NCI-H1417 treated with DMSO at 0.1 percent for 48 hours (cell line): Measurements from ENCODE around the gene CYGB.

Experiments used
- DNase-seq: peaks from one replicate; lab custom pipeline; 2025; lab: John Stamatoyannopoulos, UW

The CYGB gene

DNA sequence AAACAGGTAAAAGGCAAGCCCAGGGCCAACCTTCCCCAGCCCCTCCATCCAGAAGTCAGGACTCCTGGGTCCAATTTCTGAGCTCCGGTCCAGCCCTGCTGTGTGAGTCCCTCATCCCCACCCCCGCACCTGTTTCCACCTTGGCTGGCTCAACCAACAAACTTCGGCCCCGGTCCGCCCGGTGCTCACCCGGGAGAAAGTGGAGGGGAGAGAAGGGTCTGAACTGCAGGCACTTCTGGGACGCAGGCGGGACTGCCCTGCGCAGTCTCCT lies 36.8 kb downstream of the CYGB start:
- no peak for DNase-seq

DNA sequence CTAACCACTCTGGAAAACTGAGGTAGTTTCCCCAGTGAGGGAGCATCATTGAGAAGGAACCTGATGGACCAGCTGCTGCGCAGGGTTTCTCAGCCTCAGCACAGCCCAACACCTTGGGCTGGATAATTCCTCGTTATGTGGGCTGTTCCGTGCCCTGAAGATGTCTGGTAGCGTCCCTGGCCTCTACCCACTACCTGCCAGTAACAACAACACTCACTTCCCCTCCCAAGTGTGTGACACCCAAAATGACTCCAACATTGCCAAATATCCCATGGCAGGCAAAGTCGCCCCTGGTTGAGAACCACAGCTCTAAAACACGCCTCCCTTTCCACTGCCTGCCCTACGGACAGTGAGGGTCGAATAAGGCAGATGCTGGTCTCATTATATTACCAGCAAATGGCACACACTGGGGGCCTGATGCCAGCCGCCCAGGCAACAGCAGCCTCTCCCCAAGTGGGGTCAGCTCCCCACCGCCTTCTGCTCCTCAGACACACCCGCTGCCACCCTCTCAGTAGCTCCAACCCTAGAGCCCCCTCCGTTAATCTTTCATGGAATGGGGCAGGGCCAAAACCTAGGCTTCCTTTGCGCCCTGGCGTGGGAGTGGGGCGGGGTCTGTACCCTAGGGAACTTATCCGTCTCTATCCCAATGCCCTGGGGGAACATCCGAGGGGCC lies 37.3 kb downstream of the CYGB start:
- DNase-seq = no peak

DNA sequence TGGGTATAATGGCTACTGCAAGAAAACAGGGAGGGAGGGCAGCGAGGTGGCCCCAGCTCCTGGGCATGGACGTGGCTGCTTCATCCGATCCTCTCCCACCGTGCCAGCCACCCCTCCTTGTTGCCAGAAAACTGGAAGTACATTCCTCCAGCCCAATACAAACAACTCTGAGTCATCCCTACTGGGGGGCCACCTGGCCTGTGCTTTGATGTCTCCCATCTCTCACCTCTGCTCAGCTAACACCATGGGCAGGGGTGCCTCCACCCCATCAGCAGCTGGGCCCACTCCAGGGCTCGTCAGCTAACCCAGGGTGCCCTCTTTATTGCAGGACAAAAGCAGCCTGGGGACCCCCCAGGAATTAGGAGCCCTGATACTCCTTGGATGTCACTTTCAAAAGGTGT lies 38.2 kb downstream of the CYGB start:
- DNase-seq = no peak

DNA sequence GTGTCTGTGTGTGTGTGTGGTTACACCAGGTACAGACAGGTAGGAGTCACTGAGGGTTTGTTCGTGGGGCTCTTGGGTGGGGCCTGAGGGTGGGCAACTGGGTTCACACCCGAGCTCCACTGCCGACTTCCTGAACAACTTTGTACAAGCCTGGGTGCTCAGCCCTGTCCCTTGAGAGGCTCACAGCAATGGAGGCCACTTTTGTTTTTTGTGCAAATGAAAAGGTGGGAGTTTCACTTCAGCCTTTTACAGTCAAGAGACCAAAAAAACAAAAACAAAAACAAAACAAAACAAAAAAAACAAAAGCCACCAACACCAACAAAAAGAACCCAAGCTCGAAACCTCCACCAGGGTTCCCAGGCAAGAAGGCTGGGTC lies 38.6 kb downstream of the CYGB start:
- no peak for DNase-seq

DNA sequence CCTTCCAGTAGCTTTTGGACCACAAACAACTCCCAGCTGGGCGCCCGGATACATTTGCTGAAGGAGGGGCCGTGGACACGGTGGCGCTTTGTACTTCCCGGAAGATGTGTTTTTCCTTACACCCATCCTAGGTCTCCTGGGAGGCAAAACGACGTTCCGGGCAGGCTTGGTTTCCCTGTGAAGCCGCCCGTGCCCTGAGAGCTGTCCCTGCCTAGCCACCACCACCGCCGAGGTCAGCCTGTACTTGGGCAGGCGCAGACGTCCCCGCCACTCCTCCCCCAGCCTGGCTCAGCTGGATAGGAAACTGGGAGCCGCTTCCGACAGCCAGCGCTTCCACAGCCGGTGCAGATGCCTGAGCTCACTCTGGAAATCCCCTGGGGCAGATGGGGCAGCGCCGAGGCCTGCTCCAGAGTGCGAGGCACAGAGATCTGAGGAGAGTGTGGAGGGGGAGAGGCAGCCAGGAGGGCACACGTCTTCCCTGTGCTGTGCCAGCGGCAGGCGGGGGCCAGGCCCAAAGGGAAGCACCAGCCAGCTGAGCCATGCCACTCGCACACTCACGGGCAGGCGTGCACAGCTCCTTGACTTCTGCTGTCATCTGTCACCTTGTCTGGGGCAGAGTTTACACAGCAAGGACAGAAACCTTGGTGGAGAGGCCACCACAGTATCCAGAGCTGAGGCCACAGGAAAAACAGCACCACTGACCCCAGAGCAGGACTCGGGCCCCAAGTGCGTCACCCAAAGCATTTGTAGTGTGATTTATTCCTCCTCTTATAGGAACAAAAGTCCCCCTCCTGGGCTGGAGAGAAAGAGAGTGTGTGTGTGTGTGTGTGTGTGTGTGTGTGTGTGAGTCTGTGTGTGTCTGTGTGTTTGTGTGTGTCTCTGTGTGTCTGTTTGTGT lies 39.3 kb downstream of the CYGB start:
- DNase-seq = no peak

DNA sequence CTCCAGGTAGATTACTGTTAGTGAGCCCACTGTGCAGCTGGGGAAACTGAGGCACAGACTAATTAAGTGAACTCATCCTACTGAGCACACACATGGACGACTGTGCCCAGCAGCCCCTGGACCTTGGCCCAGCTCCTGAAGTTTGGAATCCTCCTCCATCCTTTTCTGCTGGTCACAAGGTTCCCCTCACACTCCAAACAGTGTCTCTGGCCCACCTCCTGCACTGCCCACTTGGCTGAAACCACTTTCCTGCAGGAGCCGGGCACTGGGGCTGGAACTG lies 39.9 kb downstream of the CYGB start:
- no peak for DNase-seq

DNA sequence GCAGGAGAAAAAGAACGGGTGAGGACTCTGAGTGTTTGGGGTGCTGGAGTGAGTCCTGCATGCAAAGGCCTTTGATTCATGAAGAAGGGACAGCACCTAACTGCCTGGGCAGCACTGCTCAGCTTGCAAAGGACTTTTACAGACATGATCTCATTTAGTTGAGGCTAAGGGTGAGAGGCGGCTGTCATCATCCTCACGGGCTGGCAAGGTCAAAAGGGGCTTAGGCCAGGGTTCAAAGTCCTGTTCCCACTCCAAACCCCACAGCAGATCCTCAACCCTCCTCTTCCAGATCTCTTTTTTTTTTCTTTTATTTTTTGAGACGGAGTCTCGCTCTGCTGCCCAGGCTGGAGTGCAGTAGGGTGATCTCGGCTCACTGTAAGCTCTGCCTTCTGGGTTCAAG lies 41.0 kb downstream of the CYGB start:
- no peak for DNase-seq

DNA sequence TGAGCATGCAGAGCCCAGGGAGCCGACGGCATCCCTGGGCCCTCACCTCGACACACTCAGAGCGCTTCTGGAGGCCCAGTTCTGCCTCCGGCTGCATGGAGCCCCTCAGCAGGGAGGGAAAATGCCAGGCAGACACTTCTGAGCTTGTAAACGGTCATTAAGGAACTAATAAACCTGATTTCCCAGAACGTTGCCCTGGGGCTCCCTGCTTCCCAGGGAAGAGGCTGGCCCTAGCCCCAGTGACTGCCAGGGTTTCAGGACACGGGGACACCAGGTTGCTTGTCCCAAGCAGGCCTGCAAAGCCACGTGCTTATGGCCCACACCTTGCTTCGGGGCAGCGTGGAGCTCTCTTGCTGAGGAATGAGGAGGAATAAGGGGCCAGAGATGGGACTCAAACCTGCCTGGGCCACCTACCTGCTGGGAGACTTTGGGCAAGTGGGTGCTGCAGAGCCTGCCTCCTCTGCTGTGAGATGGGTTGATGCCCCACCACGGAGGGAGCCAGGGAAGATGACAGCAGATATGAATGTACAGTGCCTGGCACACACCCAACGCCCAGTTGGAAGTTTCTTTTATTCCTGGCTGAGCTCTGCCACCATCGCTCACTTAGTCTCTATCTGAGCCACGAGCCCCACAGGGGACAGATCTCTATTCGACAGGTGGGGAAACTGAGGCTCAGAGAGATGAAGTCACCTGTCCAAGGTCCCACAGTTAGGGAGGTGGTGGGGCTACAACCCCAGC lies 41.7 kb downstream of the CYGB start:
- DNase-seq = no peak

DNA sequence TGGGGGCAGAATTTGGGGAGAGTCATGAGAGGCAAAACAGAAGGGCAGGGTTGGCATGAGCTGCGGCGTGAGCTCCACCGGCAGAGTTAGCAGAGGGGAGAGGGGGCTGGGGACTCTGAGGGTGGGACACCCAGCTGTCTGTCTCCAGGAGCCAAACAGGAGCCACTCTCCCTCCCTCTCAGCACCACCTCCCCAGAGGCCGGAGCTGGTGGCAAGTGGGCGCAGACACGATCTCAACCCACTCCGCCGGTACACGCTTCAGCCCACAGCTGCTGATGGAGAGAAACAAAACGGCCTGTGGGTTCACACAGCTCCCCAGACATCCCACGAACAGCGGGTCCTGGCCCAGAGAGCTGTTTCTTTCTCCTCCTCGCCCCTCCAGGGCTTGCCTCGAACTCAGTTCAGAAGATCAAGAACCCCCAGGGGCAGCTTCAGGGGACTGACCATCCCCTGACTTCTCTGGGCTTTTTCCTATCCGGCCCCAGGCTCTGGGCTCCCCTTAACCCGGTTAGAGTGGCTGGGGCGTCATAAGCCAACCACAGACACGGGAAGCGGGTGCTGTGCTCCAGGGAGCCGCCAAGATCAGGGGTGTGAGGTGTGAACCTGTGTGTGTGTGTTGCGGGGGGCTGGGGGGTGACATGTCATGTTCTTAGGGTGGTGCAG lies 43.9 kb downstream of the CYGB start:
- DNase-seq = no peak

DNA sequence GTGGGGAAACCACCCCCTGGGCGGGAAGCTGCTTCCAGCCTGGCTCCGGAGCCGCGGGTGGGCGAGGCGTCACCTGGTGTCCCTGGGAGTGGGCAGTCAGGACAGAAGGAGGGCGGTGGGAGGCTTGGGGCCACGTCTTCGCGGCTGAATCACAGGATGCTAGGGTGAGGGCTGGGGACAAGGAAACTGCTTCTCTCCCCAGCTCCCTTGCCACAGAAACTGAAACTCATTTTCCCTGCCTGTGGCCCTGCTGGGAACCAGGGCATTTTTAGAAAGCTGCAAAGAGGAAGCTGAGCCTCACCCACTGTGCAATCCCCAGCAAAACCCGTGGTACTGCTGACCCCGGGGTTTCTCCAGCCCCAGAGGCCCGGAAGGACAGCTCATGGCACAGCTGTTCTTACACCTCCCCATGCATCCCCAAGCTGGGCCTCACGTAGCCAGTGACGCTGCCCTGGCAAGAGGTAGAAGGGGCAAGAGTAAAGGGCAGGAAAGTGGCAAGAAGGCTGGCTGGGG lies 44.5 kb downstream of the CYGB start:
- DNase-seq = no peak

DNA sequence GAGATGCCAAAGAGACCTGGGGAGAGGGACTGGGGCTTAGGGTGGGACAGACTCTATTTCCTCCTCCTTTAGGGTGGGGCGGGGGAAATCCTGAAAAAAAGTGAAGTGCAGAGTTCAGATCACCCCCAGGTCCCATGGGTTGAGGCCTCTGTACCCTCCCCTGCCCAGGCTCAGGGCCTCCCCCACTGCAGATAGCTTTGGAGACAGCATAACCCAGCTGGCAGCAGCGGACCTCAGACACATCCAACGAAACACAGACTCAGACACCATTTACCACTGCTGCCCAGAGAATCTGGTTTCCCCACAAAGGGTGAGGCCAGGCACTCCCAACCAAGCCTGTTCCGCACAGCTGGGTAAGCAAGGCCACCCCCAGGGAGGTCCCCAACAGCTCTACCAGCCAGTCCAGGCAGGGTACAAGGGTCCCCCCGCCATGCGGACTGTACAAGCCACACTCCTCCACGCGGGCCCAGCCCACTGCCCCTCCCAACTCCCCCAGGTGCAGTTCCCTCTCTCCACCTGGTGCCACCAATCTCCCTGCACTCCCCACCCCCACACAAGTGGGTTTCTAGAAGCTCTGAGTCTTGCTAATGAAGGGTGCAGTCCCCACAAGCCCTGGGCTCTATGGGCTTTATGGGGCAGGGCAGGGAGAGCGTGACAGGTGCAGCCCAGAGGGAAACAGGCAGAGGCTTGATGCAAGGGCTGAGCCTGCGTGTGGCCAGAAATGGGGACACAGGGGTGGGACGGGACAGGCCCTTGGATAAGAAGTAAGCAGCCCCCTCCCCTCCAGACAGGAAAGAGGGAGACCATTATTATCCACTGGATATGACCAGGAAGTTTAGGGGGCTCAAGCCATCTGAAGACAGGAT lies 45.2 kb downstream of the CYGB start:
- DNase-seq = no peak

DNA sequence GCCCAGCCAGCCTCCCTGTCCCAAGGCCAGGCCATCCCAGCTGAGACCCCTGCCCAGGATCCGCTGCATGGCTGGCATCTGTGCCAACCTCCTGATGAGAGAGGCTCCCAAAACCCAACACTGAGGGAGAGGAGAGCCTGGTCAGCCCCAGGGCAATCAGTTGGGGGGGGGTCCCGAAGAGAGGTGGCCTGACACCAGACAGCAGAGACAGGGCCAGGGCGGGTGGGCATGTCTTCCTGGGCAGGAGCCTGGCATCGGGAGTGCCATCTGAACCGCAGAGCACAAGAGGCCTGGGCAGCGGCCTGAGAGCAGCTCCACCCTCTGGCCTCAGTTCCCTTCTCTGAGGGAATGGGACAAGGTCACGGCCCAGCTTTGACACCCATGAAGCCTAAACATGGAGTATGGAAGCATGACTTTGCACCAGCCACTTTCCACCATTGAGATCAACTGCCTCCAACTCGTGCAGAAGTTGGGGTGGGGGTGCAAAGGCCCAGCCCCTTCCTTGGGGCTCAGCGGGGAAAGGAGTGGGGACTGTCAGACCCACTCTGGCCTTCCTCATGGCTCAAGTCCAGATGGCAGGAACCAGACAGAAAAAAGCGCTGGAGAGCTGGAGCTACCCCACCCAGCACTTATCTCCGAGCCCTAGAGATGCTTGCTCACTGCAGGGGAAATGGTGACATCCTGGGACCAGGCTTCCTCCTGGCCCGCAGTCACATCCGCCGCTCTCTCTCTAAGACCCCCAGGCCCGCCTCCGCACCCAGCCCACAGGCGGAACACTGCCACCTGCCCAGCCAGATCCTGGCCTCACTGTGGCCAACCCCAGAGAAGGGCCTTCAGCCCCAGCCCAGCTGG lies 46.0 kb downstream of the CYGB start:
- no peak for DNase-seq

DNA sequence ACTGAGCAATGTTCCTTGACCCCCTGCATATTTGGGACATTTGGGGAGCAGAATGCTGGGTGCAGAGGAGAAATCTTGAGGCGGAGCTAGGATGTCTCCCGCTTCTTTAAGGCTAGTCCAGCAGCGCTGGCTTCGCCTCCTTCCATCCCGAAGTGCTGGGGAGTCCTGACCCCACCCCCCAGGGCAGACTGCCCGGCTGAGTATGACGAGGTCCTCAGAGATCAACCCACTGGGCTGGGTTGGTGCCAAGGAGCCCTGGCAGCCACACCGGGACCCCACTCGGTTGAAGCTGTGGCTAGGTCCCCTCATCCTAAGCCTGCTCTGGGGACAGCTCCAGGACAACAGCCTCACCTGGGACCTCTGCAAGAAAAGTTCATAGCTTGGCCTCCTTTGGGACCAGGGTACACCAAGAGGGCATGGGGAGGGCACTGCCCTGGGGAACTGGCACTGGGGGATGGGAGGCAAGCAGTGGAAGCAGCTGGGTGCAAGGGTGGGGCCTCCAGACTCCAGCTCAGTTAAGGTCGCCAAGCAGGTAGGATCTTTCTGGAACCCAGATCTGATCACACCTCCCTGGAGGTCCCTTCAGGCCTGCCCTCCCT lies 47.3 kb downstream of the CYGB start:
- DNase-seq = no peak

DNA sequence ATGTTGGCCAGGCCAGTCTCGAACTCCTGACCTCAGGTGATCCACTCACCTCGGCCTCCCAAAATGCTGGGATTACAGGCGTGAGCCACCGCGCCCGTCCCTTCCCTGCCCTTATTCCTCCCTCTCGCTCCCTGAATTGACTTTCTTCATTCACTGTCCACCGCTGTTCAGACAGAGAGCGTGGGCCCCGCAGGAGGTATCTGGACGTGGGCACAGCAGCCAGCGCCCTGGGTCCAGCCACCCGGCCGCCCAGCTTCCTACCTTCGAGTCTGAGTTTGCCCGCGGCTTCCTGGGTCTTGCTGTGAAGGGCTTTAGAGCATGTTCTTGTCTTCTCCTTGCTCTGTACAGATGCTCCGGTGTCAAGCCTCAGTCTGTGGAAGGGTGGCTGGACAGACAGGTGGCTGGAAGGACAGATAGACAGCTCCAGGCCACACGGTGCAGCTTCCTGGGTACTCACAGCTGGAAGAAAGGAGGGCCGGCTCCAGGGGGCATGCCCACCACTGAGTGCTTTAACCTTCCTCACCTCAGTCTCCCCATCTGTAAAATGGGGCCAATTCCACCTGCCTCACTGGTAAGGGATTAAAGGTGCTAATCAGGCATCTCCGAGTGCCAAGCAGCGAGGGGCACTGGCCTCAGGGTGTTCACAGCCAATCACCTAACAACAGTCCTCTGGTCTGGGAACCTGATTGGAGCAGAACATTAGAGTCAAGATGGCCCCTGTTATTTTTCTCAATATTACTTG lies 49.9 kb downstream of the CYGB start:
- no peak for DNase-seq

DNA sequence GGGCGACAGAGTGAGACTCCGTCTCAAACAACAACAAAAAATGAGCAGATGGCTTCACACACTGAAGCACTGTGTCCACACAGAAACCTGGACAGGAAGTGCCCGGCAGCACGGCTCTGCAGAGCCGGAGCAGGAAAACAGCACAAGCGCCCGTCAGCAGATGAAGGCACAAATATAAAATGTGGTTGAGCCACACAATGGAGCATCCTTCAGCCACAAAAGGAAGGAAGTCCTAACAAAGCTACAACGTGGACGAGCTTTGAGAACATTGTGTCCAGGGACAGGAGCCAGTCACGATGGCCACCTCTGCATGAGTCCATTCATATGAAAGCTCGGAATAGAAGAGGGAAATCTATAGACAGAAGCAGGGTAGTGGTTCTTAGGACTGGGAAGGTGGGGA lies 51.9 kb downstream of the CYGB start:
- no peak for DNase-seq

DNA sequence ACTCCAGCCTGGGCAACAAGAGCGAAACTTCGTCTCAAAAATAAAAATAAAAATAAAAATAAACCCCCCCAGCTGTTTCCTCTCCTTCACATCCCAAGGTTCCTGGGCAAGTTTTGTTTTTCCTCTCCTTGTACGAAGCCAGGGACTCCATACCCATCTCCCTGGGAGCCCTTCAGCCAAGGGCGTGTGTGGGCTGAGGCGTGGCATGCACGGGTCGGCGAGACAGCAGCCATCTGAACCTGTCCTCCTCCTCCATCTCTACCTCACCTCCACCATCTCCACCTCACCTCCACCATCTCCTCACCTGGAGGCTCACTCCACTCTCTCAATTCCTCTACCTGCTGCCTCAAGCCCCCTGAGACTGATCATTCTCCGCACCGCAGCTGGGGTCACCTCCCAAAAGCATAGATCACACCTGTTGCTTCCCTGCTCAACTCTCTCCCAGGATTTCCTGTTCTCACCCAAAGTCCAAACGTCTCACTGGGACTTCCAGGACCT lies 53.2 kb downstream of the CYGB start:
- no peak for DNase-seq

DNA sequence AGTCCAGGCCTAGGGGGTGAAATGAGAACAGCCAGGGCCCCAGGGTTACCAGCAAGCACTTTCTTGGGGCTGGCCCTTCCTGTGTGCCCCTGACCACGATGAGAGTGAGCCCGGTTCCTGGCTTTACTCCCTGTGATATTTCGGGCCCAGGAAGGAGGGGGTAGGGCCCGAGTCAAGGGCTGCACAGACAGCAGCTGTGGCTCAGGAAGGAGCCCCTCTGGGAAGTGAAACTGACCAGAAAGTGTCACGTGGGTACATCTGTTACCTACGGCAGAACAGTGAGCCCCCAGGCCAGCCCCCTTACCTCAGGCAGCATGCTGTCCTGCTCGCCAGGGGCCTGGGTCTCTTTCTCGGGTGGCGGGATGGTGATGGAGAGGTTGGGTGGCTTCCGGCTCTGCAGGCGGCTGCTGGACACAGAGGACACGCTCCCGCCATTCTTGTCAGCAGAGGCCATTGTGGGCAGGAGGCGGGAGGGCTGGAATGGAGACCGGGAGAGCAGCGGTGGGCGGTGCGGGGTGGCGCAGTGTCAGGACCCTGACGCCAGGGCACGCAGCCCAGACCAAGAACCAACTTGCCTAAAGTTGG lies 56.3 kb downstream of the CYGB start:
- no peak for DNase-seq

DNA sequence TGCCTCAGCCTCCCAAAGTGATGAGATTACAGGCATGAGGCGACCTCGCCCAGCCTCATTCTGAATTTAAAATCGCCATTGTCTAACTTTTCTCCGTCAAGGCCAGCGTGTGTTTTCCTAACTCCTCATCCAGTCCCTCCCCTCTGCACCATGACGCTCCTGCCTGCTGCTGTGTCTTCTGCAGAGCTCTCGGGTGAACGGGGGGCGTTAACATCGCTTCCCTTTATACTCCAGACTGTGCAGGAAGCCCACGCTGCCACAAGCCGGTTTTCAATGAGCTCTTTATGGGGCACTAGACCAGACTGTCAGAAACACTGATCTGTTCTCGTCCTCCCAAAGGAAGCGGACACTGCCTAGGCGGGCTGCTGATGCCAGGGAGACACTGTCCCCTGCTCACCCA lies 56.9 kb downstream of the CYGB start:
- DNase-seq = no peak

DNA sequence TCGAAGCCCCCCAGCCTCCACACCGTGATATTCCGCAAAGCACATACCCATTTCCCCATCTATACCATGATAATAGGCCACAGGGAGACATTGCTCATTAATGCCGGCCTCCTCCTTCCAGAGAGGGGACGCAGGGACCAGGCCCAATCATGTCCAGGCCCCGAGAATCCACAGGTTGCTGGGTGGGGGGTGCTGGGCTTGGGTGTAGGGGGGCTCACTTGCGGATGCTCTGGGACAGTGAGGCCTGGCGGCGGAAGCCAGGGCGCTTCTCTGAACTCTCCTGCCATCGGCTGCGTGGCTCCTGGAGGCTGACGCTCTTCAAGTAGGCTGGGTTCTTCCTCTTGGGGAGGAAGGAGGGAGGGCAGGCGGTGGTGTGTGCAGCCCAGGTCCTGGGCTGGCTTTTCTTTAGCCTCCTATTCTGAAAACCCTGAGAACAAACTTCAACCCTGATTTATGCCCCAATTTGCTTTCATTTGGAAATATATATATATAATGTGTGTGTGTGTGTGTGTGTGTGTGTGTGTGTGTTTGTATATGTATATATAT lies 57.9 kb downstream of the CYGB start:
- no peak for DNase-seq
